HEK293 (cell line): ENCODE data around the gene TLCD3A.

Source experiments
- HIC1 ChIP-seq: fragments of 450-650 bp; formaldehyde crosslinking; IDR thresholded peaks from 2 replicates; pipeline ENCODE4 v1.5.1; 2016; ENCODE audit warnings: missing biosample characterization, missing genetic modification characterization
- SP7 ChIP-seq: fragments of 450-650 bp; formaldehyde crosslinking; IDR thresholded peaks from 2 replicates; pipeline ENCODE4 v1.5.1; 2016; ENCODE audit warnings: missing biosample characterization, missing genetic modification characterization
- ZBTB26 ChIP-seq: fragments of 450-650 bp; formaldehyde crosslinking; optimal IDR thresholded peaks from 2 replicates; pipeline ENCODE3; 2016; ENCODE audit warnings: missing biosample characterization, mild to moderate bottlenecking, missing genetic modification characterization
- ZFP69B ChIP-seq: fragments of 450-650 bp; formaldehyde crosslinking; IDR thresholded peaks from 2 replicates; pipeline ENCODE4 v1.5.1; 2016; ENCODE audit warnings: missing biosample characterization, missing genetic modification characterization
- ZIC2 ChIP-seq: fragments of 450-650 bp; formaldehyde crosslinking; IDR thresholded peaks from 2 replicates; pipeline ENCODE4 v1.5.1; 2016; ENCODE audit warnings: missing biosample characterization, missing genetic modification characterization
- ZNF148 ChIP-seq: fragments of 450-650 bp; formaldehyde crosslinking; IDR thresholded peaks from 2 replicates; pipeline ENCODE4 v1.5.0; 2017; ENCODE audit warnings: missing biosample characterization, missing genetic modification characterization, borderline replicate concordance
- ZNF2 ChIP-seq: fragments of 450-650 bp; formaldehyde crosslinking; IDR thresholded peaks from 2 replicates; pipeline ENCODE4 v1.5.1; 2016; ENCODE audit warnings: missing biosample characterization, missing genetic modification characterization
- ZNF214 ChIP-seq: fragments of 450-650 bp; formaldehyde crosslinking; IDR thresholded peaks from 2 replicates; pipeline ENCODE4 v1.5.1; 2017; ENCODE audit warnings: missing biosample characterization, mild to moderate bottlenecking, missing genetic modification characterization, borderline replicate concordance
- ZNF223 ChIP-seq: fragments of 450-650 bp; formaldehyde crosslinking; IDR thresholded peaks from 2 replicates; pipeline ENCODE4 v1.5.1; 2016; ENCODE audit warnings: missing biosample characterization, missing genetic modification characterization
- ZNF239 ChIP-seq: fragments of 450-650 bp; formaldehyde crosslinking; IDR thresholded peaks from 2 replicates; pipeline ENCODE4 v1.5.1; 2016; ENCODE audit warnings: missing biosample characterization, missing genetic modification characterization
- ZNF26 ChIP-seq: fragments of 450-650 bp; formaldehyde crosslinking; IDR thresholded peaks from 2 replicates; pipeline ENCODE4 v1.5.1; 2016; ENCODE audit warnings: missing biosample characterization, missing genetic modification characterization
- ZNF311 ChIP-seq: fragments of 450-650 bp; formaldehyde crosslinking; IDR thresholded peaks from 2 replicates; pipeline ENCODE4 v1.5.1; 2017; ENCODE audit warnings: missing biosample characterization, missing genetic modification characterization, borderline replicate concordance
- ZNF335 ChIP-seq: fragments of 450-650 bp; formaldehyde crosslinking; conservative IDR thresholded peaks from 2 replicates; pipeline ENCODE4 v1.5.1; 2016; ENCODE audit warnings: missing biosample characterization, missing genetic modification characterization
- ZNF341 ChIP-seq: fragments of 450-650 bp; formaldehyde crosslinking; IDR thresholded peaks from 2 replicates; pipeline ENCODE4; 2016; ENCODE audit warnings: low read depth, missing biosample characterization, missing genetic modification characterization
- ZNF354C ChIP-seq: fragments of 450-650 bp; formaldehyde crosslinking; IDR thresholded peaks from 2 replicates; pipeline ENCODE4 v1.5.1; 2016; ENCODE audit warnings: missing biosample characterization, missing genetic modification characterization, low read depth, borderline replicate concordance
- ZNF433 ChIP-seq: fragments of 450-650 bp; formaldehyde crosslinking; IDR thresholded peaks from 2 replicates; pipeline ENCODE4 v1.5.1; 2016; ENCODE audit warnings: missing biosample characterization, missing genetic modification characterization, low read depth
- ZNF639 ChIP-seq: fragments of 450-650 bp; formaldehyde crosslinking; IDR thresholded peaks from 2 replicates; pipeline ENCODE4 v1.5.1; 2016; ENCODE audit warnings: missing biosample characterization, missing genetic modification characterization
- TF ChIP-seq, protein P1 (sequence below): fragments of 450-650 bp; formaldehyde crosslinking; IDR thresholded peaks from 2 replicates; pipeline ENCODE4 v1.5.1; 2016; ENCODE audit warnings: missing biosample characterization, missing genetic modification characterization
- TF ChIP-seq, protein P2 (sequence below): fragments of 450-650 bp; formaldehyde crosslinking; IDR thresholded peaks from 2 replicates; pipeline ENCODE4 v1.5.1; 2017; ENCODE audit warnings: missing biosample characterization, missing genetic modification characterization
- TF ChIP-seq, protein P3 (sequence below): fragments of 450-650 bp; formaldehyde crosslinking; IDR thresholded peaks from 2 replicates; pipeline ENCODE4 v1.5.1; 2016; ENCODE audit warnings: missing biosample characterization, missing genetic modification characterization

The TLCD3A gene

GRCh38 chr17:781805-782731 is 49.7 kb downstream of the TLCD3A start, which contains the start of the genes GLOD4 and MRM3 (continued):
- TF ChIP-seq, protein P1, sequence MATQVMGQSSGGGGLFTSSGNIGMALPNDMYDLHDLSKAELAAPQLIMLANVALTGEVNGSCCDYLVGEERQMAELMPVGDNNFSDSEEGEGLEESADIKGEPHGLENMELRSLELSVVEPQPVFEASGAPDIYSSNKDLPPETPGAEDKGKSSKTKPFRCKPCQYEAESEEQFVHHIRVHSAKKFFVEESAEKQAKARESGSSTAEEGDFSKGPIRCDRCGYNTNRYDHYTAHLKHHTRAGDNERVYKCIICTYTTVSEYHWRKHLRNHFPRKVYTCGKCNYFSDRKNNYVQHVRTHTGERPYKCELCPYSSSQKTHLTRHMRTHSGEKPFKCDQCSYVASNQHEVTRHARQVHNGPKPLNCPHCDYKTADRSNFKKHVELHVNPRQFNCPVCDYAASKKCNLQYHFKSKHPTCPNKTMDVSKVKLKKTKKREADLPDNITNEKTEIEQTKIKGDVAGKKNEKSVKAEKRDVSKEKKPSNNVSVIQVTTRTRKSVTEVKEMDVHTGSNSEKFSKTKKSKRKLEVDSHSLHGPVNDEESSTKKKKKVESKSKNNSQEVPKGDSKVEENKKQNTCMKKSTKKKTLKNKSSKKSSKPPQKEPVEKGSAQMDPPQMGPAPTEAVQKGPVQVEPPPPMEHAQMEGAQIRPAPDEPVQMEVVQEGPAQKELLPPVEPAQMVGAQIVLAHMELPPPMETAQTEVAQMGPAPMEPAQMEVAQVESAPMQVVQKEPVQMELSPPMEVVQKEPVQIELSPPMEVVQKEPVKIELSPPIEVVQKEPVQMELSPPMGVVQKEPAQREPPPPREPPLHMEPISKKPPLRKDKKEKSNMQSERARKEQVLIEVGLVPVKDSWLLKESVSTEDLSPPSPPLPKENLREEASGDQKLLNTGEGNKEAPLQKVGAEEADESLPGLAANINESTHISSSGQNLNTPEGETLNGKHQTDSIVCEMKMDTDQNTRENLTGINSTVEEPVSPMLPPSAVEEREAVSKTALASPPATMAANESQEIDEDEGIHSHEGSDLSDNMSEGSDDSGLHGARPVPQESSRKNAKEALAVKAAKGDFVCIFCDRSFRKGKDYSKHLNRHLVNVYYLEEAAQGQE (tag by site-specific recombination), result peak; percentile 28
- TF ChIP-seq ZNF311 (tag by site-specific recombination), result no peak
- TF ChIP-seq ZNF354C (tag by site-specific recombination), result no peak
- TF ChIP-seq ZNF341 (tag by site-specific recombination), result peak; percentile 60
- peak; percentile 98 for TF ChIP-seq ZNF335 (tag by site-specific recombination)
- no peak for TF ChIP-seq ZNF26 (tag by site-specific recombination)
- no peak for TF ChIP-seq HIC1 (tag by site-specific recombination)
- TF ChIP-seq ZNF2, result peak; percentile 97
- no peak for TF ChIP-seq ZNF239 (tag by site-specific recombination)
- TF ChIP-seq ZIC2 (tag by site-specific recombination), result peak; percentile 54
- peak; percentile 90 for TF ChIP-seq ZBTB26 (tag by site-specific recombination)
- TF ChIP-seq ZFP69B (tag by site-specific recombination), result 0 out of 2 replicates have a peak, but pooled peaks have one; percentile 15
- no peak for TF ChIP-seq ZNF214 (tag by site-specific recombination)
- TF ChIP-seq, protein P2, sequence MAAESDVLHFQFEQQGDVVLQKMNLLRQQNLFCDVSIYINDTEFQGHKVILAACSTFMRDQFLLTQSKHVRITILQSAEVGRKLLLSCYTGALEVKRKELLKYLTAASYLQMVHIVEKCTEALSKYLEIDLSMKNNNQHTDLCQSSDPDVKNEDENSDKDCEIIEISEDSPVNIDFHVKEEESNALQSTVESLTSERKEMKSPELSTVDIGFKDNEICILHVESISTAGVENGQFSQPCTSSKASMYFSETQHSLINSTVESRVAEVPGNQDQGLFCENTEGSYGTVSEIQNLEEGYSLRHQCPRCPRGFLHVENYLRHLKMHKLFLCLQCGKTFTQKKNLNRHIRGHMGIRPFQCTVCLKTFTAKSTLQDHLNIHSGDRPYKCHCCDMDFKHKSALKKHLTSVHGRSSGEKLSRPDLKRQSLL, result peak; percentile 3; the same call in 1 of the 2 replicates
- TF ChIP-seq ZNF148, result no peak
- TF ChIP-seq ZNF433 (tag by site-specific recombination), result no peak
- TF ChIP-seq, protein P3, sequence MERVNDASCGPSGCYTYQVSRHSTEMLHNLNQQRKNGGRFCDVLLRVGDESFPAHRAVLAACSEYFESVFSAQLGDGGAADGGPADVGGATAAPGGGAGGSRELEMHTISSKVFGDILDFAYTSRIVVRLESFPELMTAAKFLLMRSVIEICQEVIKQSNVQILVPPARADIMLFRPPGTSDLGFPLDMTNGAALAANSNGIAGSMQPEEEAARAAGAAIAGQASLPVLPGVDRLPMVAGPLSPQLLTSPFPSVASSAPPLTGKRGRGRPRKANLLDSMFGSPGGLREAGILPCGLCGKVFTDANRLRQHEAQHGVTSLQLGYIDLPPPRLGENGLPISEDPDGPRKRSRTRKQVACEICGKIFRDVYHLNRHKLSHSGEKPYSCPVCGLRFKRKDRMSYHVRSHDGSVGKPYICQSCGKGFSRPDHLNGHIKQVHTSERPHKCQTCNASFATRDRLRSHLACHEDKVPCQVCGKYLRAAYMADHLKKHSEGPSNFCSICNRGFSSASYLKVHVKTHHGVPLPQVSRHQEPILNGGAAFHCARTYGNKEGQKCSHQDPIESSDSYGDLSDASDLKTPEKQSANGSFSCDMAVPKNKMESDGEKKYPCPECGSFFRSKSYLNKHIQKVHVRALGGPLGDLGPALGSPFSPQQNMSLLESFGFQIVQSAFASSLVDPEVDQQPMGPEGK (tag by site-specific recombination), result peak; percentile 43; the same call in 1 of the 2 replicates
- TF ChIP-seq SP7 (tag by site-specific recombination), result peak; percentile 94
- peak; percentile 88 for TF ChIP-seq ZNF639 (tag by site-specific recombination)
- TF ChIP-seq ZNF223 (tag by site-specific recombination), result peak; percentile 78; the same call in 1 of the 2 replicates
